GM21619 (cell line): Measurements from ENCODE around the gene ERI2.
"Not testable (repeated sequence)": the region's sequence is repeated elsewhere in the genome, so short reads cannot be mapped to it uniquely, and the experiment has no call there.

ENCODE experiments used
- ATAC-seq: cut with Tn5 transposase; IDR thresholded peaks from one replicate; pipeline ENCODE4 v1.9.1; 2021; ENCODE audit not compliant: unreplicated experiment

Gene ERI2

GRCh38 chr16:20766294-20766693, 40.0 kb downstream of the ERI2 start:
- no peak for ATAC-seq

- no peak for ATAC-seq
Measured at GRCh38 chr16:20765732-20766131, 40.5 kb downstream of the ERI2 start.

- not testable (repeated sequence) for ATAC-seq
Measured at GRCh38 chr16:20764448-20764847, 41.8 kb downstream of the ERI2 start.

GRCh38 chr16:20763461-20764232, 42.6 kb downstream of the ERI2 start, which contains the start of gene ACSM3:
Gene ACSM3 (plus strand): TSS chr16:20764014. CDS start chr16:20770035, 6,021 bp downstream.
- peak; percentile 97 for ATAC-seq

- no peak for ATAC-seq
Measured at GRCh38 chr16:20762404-20763123, 43.7 kb downstream of the ERI2 start.

- ATAC-seq, result no peak
Measured at GRCh38 chr16:20761175-20761574, 45.1 kb downstream of the ERI2 start.

GRCh38 chr16:20760346-20760745, 45.9 kb downstream of the ERI2 start:
- ATAC-seq, result no peak

GRCh38 chr16:20755799-20756198, 50.5 kb downstream of the ERI2 start:
- ATAC-seq, result not testable (repeated sequence)

- no peak for ATAC-seq
Measured at GRCh38 chr16:20755238-20755637, 51.0 kb downstream of the ERI2 start.

- no peak for ATAC-seq
Measured at GRCh38 chr16:20753727-20754126, 52.5 kb downstream of the ERI2 start.

- ATAC-seq, result no peak
Measured at GRCh38 chr16:20750558-20750957, 55.7 kb downstream of the ERI2 start.

GRCh38 chr16:20749474-20749873, 56.8 kb downstream of the ERI2 start:
- no peak for ATAC-seq

- peak; percentile 50 for ATAC-seq
Measured at GRCh38 chr16:20747030-20747816, 59.0 kb downstream of the ERI2 start.

- no peak for ATAC-seq
Measured at GRCh38 chr16:20746461-20746860, 59.8 kb downstream of the ERI2 start.
